ENCODE data around the gene FNDC5.

The FNDC5 gene

GRCh38 chr1:32817159-32817814, 53.4 kb downstream of the FNDC5 start, which contains the start of the genes S100PBP and YARS1:
TSS of gene S100PBP (plus strand) at chr1:32817653. CDS start at chr1:32826100, 8,447 bp downstream.
TSS of gene YARS1 (minus strand) at chr1:32817358. CDS start at chr1:32817244, 114 bp downstream.
- DNase-seq (ENCODE audit: low spot score) = peak; percentile 97
- TF ChIP-seq CTCF (IDR thresholded peaks at IDR 0.05; ENCODE audit: extremely low read depth, missing control alignments) = no peak

- peak; percentile 25 for DNase-seq (ENCODE audit: low spot score)
- TF ChIP-seq CTCF (IDR thresholded peaks at IDR 0.05; ENCODE audit: extremely low read depth, missing control alignments) = no peak
Measured at GRCh38 chr1:32816676-32817158, 54.0 kb downstream of the FNDC5 start.

- no peak for TF ChIP-seq CTCF (IDR thresholded peaks at IDR 0.05; ENCODE audit: extremely low read depth, missing control alignments)
- no peak for DNase-seq (ENCODE audit: low spot score)
Measured at GRCh38 chr1:32813941-32814739, 56.6 kb downstream of the FNDC5 start.

Data from GM20000 (cell line).